ENCODE measurements around the gene ITGAD.

The ITGAD gene

GRCh38 chr16:31375231-31375630 is 17.9 kb upstream of the ITGAD start:
- ATAC-seq: no peak
- TF ChIP-seq OSR1 (CRISPR knock-in tag; IDR thresholded peaks at IDR 0.05) (no peak), BACH2 (CRISPR knock-in tag; IDR thresholded peaks at IDR 0.05; ENCODE audit: borderline replicate concordance) (no peak), PPARA (CRISPR knock-in tag; IDR thresholded peaks at IDR 0.05; ENCODE audit: borderline replicate concordance) (no peak), CSRNP3 (CRISPR knock-in tag; IDR thresholded peaks at IDR 0.05) (no peak), RARB (CRISPR knock-in tag; IDR thresholded peaks at IDR 0.05) (no peak), CREB5 (CRISPR knock-in tag; IDR thresholded peaks at IDR 0.05; ENCODE audit: low read depth) (no peak), PATZ1 (CRISPR knock-in tag; IDR thresholded peaks at IDR 0.05; ENCODE audit: borderline replicate concordance) (no peak), POU6F1 (CRISPR knock-in tag; IDR thresholded peaks at IDR 0.05; ENCODE audit: borderline replicate concordance, low read depth) (no peak), ISL1 (CRISPR knock-in tag; IDR thresholded peaks at IDR 0.05) (no peak), ZC3H10 (CRISPR knock-in tag; IDR thresholded peaks at IDR 0.05) (no peak), CSDC2 (CRISPR knock-in tag; IDR thresholded peaks at IDR 0.05) (no peak), TCF4 (CRISPR knock-in tag; IDR thresholded peaks at IDR 0.05; ENCODE audit: borderline replicate concordance) (no peak), GLIS3 (CRISPR knock-in tag; IDR thresholded peaks at IDR 0.05) (no peak), ZNF70 (CRISPR knock-in tag; IDR thresholded peaks at IDR 0.05) (no peak), ZFP3 (CRISPR knock-in tag; IDR thresholded peaks at IDR 0.05) (no peak), ARNTL (CRISPR knock-in tag; IDR thresholded peaks at IDR 0.05; ENCODE audit: borderline replicate concordance, low read depth) (no peak), TOX (CRISPR knock-in tag; IDR thresholded peaks at IDR 0.05; ENCODE audit: borderline replicate concordance) (no peak)

DNA sequence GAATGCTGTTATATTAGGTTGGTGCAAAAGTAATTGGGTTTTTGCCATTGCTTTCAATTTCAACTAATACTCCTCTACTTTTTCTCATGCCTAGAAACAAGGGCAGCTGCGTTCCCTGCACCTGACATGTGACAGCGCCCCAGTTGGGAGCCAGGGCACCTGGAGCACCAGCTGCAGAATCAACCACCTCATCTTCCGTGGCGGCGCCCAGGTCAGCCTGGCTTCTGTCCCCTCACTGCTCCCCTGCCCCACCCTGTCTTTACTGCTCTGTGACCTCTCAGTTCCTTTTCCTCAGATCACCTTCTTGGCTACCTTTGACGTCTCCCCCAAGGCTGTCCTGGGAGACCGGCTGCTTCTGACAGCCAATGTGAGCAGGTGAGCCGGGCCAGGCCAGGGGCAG is 16.4 kb upstream of the ITGAD start:
- ATAC-seq: no peak
- no peak for TF ChIP-seq POU6F1 (CRISPR knock-in tag; IDR thresholded peaks at IDR 0.05; ENCODE audit: borderline replicate concordance, low read depth)
- TF ChIP-seq TSHZ2 (CRISPR knock-in tag; IDR thresholded peaks at IDR 0.05): no peak
- TF ChIP-seq ZC3H10 (CRISPR knock-in tag; IDR thresholded peaks at IDR 0.05): no peak
- TF ChIP-seq CREB5 (CRISPR knock-in tag; IDR thresholded peaks at IDR 0.05; ENCODE audit: low read depth): no peak
- TF ChIP-seq ZNF70 (CRISPR knock-in tag; IDR thresholded peaks at IDR 0.05): no peak
